H1 (cell line): ENCODE measurements around the gene ZFAND3.

Source experiments
- CBX5 ChIP-seq: fragments of 300-800, 300-1000 bp; sonication (generic); IDR thresholded peaks from 2 replicates; pipeline ENCODE4 v1.7.1; 2016; ENCODE audit warnings: antibody characterized with exemption, low read length, low read depth
- TF ChIP-seq, protein P1 (sequence below), 3 experiments: IDR thresholded peaks; 1 replicate in 2 of 3; 2 replicates in 1 of 3; pipeline versions ENCODE4 v1.5.1 to v1.6.1; 2011; ENCODE audit warnings: low read length in 3 of 3, mild to moderate bottlenecking in 3 of 3, inconsistent platforms in 2 of 3, low read depth in 1 of 3, moderate library complexity in 1 of 3; ENCODE audit not compliant: insufficient read depth in 1 of 3; ENCODE audit errors: control extremely low read depth in 1 of 3

DNA sequence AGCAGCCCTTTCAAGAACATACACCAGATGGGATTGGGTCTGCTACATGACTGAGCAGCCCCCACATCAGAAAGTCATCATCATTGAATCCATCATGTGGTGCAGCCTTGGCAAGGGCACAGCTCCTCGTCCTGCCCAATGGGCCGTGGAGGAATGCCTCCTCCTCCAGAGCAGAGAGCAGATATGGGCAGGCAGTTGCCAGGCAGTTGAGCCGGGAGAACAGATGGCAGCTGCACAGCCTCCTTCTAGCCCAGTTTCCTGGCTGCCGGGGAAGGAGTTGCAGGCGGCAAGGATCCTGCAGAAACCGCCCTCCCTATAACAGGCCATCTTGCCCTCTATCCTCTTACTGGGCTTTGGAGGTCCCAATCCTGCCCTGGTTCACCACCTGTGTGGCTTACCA lies 11.9 kb upstream of the ZFAND3 start:
- TF ChIP-seq, protein P1, sequence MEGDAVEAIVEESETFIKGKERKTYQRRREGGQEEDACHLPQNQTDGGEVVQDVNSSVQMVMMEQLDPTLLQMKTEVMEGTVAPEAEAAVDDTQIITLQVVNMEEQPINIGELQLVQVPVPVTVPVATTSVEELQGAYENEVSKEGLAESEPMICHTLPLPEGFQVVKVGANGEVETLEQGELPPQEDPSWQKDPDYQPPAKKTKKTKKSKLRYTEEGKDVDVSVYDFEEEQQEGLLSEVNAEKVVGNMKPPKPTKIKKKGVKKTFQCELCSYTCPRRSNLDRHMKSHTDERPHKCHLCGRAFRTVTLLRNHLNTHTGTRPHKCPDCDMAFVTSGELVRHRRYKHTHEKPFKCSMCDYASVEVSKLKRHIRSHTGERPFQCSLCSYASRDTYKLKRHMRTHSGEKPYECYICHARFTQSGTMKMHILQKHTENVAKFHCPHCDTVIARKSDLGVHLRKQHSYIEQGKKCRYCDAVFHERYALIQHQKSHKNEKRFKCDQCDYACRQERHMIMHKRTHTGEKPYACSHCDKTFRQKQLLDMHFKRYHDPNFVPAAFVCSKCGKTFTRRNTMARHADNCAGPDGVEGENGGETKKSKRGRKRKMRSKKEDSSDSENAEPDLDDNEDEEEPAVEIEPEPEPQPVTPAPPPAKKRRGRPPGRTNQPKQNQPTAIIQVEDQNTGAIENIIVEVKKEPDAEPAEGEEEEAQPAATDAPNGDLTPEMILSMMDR (IDR thresholded peaks at IDR 0.05; ENCODE audit: control extremely low read depth in 1 of 3, insufficient read depth in 1 of 3, low read depth in 1 of 3, low read length in 3 of 3): peak in 2 of 3 experiments; percentile 17 to 18; a peak in 2 of 4 replicates
- TF ChIP-seq CBX5: no peak
